CD14-positive monocyte (primary cell): Measurements from ENCODE around the gene MBP. TPM values are rescaled to one million over a fixed set of nuclear protein-coding genes. Genes with fewer than 3 reads are reported as not detected.

Experiments
- DNase-seq, 3 donors: peaks; one replicate each; pipeline ENCODE4 v3.0.0-alpha.2; 2011 to 2022
- H2AFZ ChIP-seq: 2 replicates; pipeline ENCODE4 v1.6.0; 2012; ENCODE audit warnings: mild to moderate bottlenecking, low read depth, low read length, inconsistent platforms; ENCODE audit not compliant: insufficient read depth, poor library complexity, severe bottlenecking
- H3K27ac ChIP-seq, 2 donors: 1 replicate in 1 of 2; 2 replicates in 1 of 2; pipeline ENCODE4 v1.5.1; 2012 to 2013; ENCODE audit warnings: low read length in 2 of 2, control low read depth in 1 of 2, inconsistent platforms in 1 of 2, low read depth in 1 of 2, mild to moderate bottlenecking in 1 of 2
- H3K27me3 ChIP-seq, 2 donors: one replicate each; pipeline versions ENCODE4 v1.6.0 to v1.6.1; 2011 to 2013; ENCODE audit warnings: low read length in 2 of 2; ENCODE audit not compliant: control insufficient read depth in 2 of 2, insufficient read depth in 2 of 2
- H3K36me3 ChIP-seq, 2 donors: replicated peaks in 1 of 2; 1 replicate in 1 of 2; 2 replicates in 1 of 2; pipeline versions ENCODE4 v1.5.1 to v1.6.1; 2012 to 2013; ENCODE audit warnings: low read length in 2 of 2, control low read depth in 1 of 2, inconsistent platforms in 1 of 2, mild to moderate bottlenecking in 1 of 2; ENCODE audit not compliant: insufficient read depth in 2 of 2, control insufficient read depth in 1 of 2
- H3K4me1 ChIP-seq, 2 donors: 1 replicate in 1 of 2; 2 replicates in 1 of 2; pipeline versions ENCODE4 v1.5.1 to v1.6.1; 2012 to 2013; ENCODE audit warnings: low read length in 2 of 2, control low read depth in 1 of 2, inconsistent platforms in 1 of 2, mild to moderate bottlenecking in 1 of 2, moderate library complexity in 1 of 2; ENCODE audit not compliant: insufficient read depth in 2 of 2, control insufficient read depth in 1 of 2
- H3K4me2 ChIP-seq: replicated peaks from 2 replicates; pipeline ENCODE3; 2012; ENCODE audit warnings: low read length, moderate library complexity, mild to moderate bottlenecking; ENCODE audit not compliant: poor library complexity, severe bottlenecking; ENCODE audit errors: extremely low read depth
- H3K4me3 ChIP-seq, 3 experiments: fragments of 200-600 bp in 1 of 3; sonication (generic) in 1 of 3; replicated peaks in 1 of 3; 1 replicate in 2 of 3; 2 replicates in 1 of 3; pipeline ENCODE4 v1.5.1; 2011 to 2013; ENCODE audit warnings: low read length in 3 of 3, mild to moderate bottlenecking in 3 of 3, control low read depth in 2 of 3, low read depth in 2 of 3, inconsistent platforms in 1 of 3, moderate library complexity in 1 of 3
- H3K79me2 ChIP-seq: 2 replicates; pipeline ENCODE4 v1.6.0; 2012; ENCODE audit warnings: mild to moderate bottlenecking, control low read depth, inconsistent platforms, low read length, moderate library complexity; ENCODE audit not compliant: insufficient read depth
- H3K9ac ChIP-seq: 2 replicates; pipeline ENCODE4 v1.6.0; 2017; ENCODE audit warnings: low read length, mild to moderate bottlenecking; ENCODE audit not compliant: insufficient read depth, poor library complexity, severe bottlenecking
- H3K9me3 ChIP-seq, 2 donors: replicated peaks in 1 of 2; 1 replicate in 1 of 2; 2 replicates in 1 of 2; pipeline versions ENCODE4 v1.5.1 to v1.6.1; 2012 to 2013; ENCODE audit warnings: low read length in 2 of 2, control low read depth in 1 of 2; ENCODE audit not compliant: control insufficient read depth in 1 of 2, insufficient read depth in 1 of 2
- H4K20me1 ChIP-seq: 2 replicates; pipeline ENCODE4 v1.6.0; 2012; ENCODE audit warnings: mild to moderate bottlenecking, low read length, control low read depth, moderate library complexity; ENCODE audit not compliant: insufficient read depth
- H3K27ac Mint-ChIP-seq, 7 donors: one replicate each; pipeline ENCODE4 v1.8.0; 2020; ENCODE audit warnings: mild to moderate bottlenecking in 7 of 7, mixed read lengths in 7 of 7, moderate library complexity in 6 of 7, inconsistent platforms in 2 of 7
- H3K27me3 Mint-ChIP-seq, 3 donors: one replicate each; pipeline ENCODE4 v1.8.0; 2021 to 2022; ENCODE audit warnings: low read depth in 3 of 3, mild to moderate bottlenecking in 3 of 3, mixed read lengths in 3 of 3, moderate library complexity in 3 of 3, inconsistent platforms in 1 of 3
- H3K36me3 Mint-ChIP-seq, 2 donors: one replicate each; pipeline ENCODE4 v1.8.0; 2020; ENCODE audit warnings: mixed read lengths in 2 of 2, inconsistent platforms in 1 of 2, mild to moderate bottlenecking in 1 of 2
- H3K4me1 Mint-ChIP-seq: one replicate; pipeline ENCODE4 v1.8.0; 2020; ENCODE audit warnings: mild to moderate bottlenecking, mixed read lengths
- H3K4me3 Mint-ChIP-seq, 2 donors: one replicate each; pipeline ENCODE4 v1.8.0; 2020; ENCODE audit warnings: mild to moderate bottlenecking in 2 of 2, mixed read lengths in 2 of 2, moderate library complexity in 1 of 2
- H3K9me3 Mint-ChIP-seq, 7 donors: one replicate each; pipeline ENCODE4 v1.8.0; 2020 to 2022; ENCODE audit warnings: mixed read lengths in 7 of 7, mild to moderate bottlenecking in 6 of 7, moderate library complexity in 6 of 7, inconsistent platforms in 2 of 7
- WGBS: methylation state at CpG from one replicate; pipeline ENCODE4 v1.1.5; 2013; ENCODE audit warnings: missing lambda C conversion rate; ENCODE audit not compliant: insufficient coverage; 5-methylcytosine and 5-hydroxymethylcytosine counted together
- intact Hi-C, 2 donors: fragments of 100-400 bp; cut with micrococcal nuclease; formaldehyde crosslinking; loops; one replicate each; pipeline versions ENCODE4 v1.15.0 to v1.15.1; 2023
- polyA plus RNA-seq, 3 donors: library from polyadenylated mRNA; depleted of rRNA in 1 of 3; unstranded in 2 of 3; stranded (reverse) in 1 of 3; fragments of 300-500 nt in 2 of 3; fragments of >200 nt in 1 of 3; fragmentation: Illumina TruSeq in 2 of 3; gene quantifications; 1 replicate in 2 of 3; 2 replicates in 1 of 3; pipeline ENCODE4 v1.2.3, GENCODE V29; 2012 to 2021
- TF ChIP-seq, protein P1 (sequence below): fragments of 200-600 bp; IDR thresholded peaks from one replicate; pipeline ENCODE4 v1.8.0; 2022; ENCODE audit warnings: antibody characterized with exemption, mild to moderate bottlenecking

Gene MBP
- polyA plus RNA-seq, 3 donors, result 47.7 to 81.0 (median 50.4) TPM

DNA sequence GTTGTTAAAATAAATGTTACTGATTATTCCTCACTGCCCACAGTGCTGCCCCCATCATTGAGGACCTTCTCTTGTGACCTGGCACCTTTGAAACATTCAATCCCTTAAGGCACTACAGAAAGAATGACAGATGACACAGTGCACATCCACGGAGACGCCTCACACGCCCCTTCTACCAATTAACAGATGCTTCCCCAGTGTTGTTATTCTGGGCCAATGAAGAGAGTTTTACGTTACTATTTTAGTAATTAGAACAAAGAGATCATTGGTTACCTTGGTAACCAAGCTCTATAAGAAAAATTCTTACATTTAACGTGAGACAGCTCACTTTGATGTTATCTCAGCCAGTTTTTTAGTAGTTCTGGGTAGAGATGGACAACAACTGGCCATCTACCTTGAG lies 158.2 kb downstream of the MBP start:
- no peaks in the 10 kb centered on the region for H3K9me3 ChIP-seq
- H3K27me3 ChIP-seq, result no peaks in the 10 kb centered on the region
- Mint-ChIP-seq H3K27ac (peak overlapping the region in 1 of 7 donors; percentile 45), H3K9me3 (no peaks in the 10 kb centered on the region), H3K36me3 (peaks cover 8 to 23% of the 10 kb centered on the region in 2 donors), H3K4me3 (no peak overlapping the region), H3K27me3 (no peaks in the 10 kb centered on the region), H3K4me1 (peaks cover 1% of the 10 kb centered on the region)
- no peak overlapping the region for H3K4me2 ChIP-seq
- WGBS, result no CpG with 5 or more reads among the region's 5 CpGs
- intact Hi-C loops, result no loop called here
- H3K79me2 ChIP-seq, result no peaks in the 10 kb centered on the region
- TF ChIP-seq, protein P1, sequence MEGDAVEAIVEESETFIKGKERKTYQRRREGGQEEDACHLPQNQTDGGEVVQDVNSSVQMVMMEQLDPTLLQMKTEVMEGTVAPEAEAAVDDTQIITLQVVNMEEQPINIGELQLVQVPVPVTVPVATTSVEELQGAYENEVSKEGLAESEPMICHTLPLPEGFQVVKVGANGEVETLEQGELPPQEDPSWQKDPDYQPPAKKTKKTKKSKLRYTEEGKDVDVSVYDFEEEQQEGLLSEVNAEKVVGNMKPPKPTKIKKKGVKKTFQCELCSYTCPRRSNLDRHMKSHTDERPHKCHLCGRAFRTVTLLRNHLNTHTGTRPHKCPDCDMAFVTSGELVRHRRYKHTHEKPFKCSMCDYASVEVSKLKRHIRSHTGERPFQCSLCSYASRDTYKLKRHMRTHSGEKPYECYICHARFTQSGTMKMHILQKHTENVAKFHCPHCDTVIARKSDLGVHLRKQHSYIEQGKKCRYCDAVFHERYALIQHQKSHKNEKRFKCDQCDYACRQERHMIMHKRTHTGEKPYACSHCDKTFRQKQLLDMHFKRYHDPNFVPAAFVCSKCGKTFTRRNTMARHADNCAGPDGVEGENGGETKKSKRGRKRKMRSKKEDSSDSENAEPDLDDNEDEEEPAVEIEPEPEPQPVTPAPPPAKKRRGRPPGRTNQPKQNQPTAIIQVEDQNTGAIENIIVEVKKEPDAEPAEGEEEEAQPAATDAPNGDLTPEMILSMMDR, result no peak
- no peak overlapping the region for H3K9ac ChIP-seq
- H2AFZ ChIP-seq, result no peak overlapping the region
- DNase-seq, result no peak
- no peak overlapping the region for H3K4me3 ChIP-seq
- H3K36me3 ChIP-seq, result peaks cover 0 to 8% of the 10 kb centered on the region in 2 donors
- H3K4me1 ChIP-seq, result no peaks in the 10 kb centered on the region
- H4K20me1 ChIP-seq, result no peaks in the 10 kb centered on the region
- no peak overlapping the region for H3K27ac ChIP-seq

- Histone ChIP-seq H3K4me3 (no peak overlapping the region), H3K27me3 (no peaks in the 10 kb centered on the region), H3K36me3 (peaks cover 4 to 15% of the 10 kb centered on the region in 2 donors), H2AFZ (no peak overlapping the region), H4K20me1 (no peaks in the 10 kb centered on the region), H3K4me1 (no peaks in the 10 kb centered on the region), H3K4me2 (no peak overlapping the region), H3K9ac (no peak overlapping the region), H3K27ac (no peak overlapping the region), H3K79me2 (no peaks in the 10 kb centered on the region), H3K9me3 (no peaks in the 10 kb centered on the region)
- H3K4me3 Mint-ChIP-seq, result no peak overlapping the region
- no peak for DNase-seq
- peak overlapping the region in 1 of 7 donors; percentile 45 for H3K27ac Mint-ChIP-seq
- no peaks in the 10 kb centered on the region for H3K27me3 Mint-ChIP-seq
- H3K4me1 Mint-ChIP-seq, result peaks cover 1% of the 10 kb centered on the region
- peaks cover 13 to 29% of the 10 kb centered on the region in 2 donors for H3K36me3 Mint-ChIP-seq
- WGBS, result 98% methylated on average over 15 of the region's 20 CpGs
- H3K9me3 Mint-ChIP-seq, result no peaks in the 10 kb centered on the region
- intact Hi-C loops, result no loop called here
- TF ChIP-seq, protein P1, result no peak
Measured at GRCh38 chr18:76973520-76974266, 158.9 kb downstream of the MBP start.
